ENCODE measurements around the gene SPN.

- no peak for TF ChIP-seq CTCF (IDR thresholded peaks at IDR 0.05)
- no peak for TF ChIP-seq POLR2A (IDR thresholded peaks at IDR 0.05)
Measured at GRCh38 chr16:29645694-29646187, 17.3 kb upstream of the SPN start.
